KMS-11 (cell line): ENCODE data around the gene PAK5.

Experiments used
- H2AFZ ChIP-seq: fragments of 200-600 bp; sonication (generic); 2 replicates; pipeline ENCODE4 v1.6.1; 2016; ENCODE audit warnings: antibody characterized with exemption, mixed run types, low read depth
- H3K27ac ChIP-seq: fragments of 200-600 bp; sonication (generic); 2 replicates; pipeline ENCODE4 v1.6.1; 2016; ENCODE audit warnings: mild to moderate bottlenecking, mixed run types
- H3K27me3 ChIP-seq: fragments of 200-600 bp; sonication (generic); 2 replicates; pipeline ENCODE4 v1.6.1; 2017; ENCODE audit warnings: mild to moderate bottlenecking, low read depth, mixed run types, moderate library complexity; ENCODE audit not compliant: insufficient read depth
- H3K36me3 ChIP-seq: fragments of 200-600 bp; sonication (generic); 2 replicates; pipeline ENCODE4 v1.6.1; 2017; ENCODE audit warnings: mild to moderate bottlenecking, mixed run types; ENCODE audit not compliant: insufficient read depth
- H3K4me1 ChIP-seq: fragments of 200-600 bp; sonication (generic); 2 replicates; pipeline ENCODE4 v1.6.1; 2016; ENCODE audit warnings: mild to moderate bottlenecking, low read depth, mixed run types; ENCODE audit not compliant: poor library complexity, severe bottlenecking
- H3K4me2 ChIP-seq: fragments of 200-600 bp; sonication (generic); 2 replicates; pipeline ENCODE4 v1.7.0; 2016; ENCODE audit warnings: mild to moderate bottlenecking, mixed run types
- H3K4me3 ChIP-seq: fragments of 200-600 bp; sonication (generic); IDR thresholded peaks from 2 replicates; pipeline ENCODE4 v1.6.1; 2017; ENCODE audit warnings: low read depth, low read length, mixed read lengths; ENCODE audit not compliant: insufficient read depth
- H3K79me2 ChIP-seq: fragments of 200-600 bp; sonication (generic); 2 replicates; pipeline ENCODE4 v1.6.1; 2016; ENCODE audit warnings: low read depth, mixed run types; ENCODE audit not compliant: insufficient read depth
- H3K9ac ChIP-seq: fragments of 200-600 bp; sonication (generic); 2 replicates; pipeline ENCODE4 v1.6.1; 2016; ENCODE audit warnings: mild to moderate bottlenecking, mixed run types
- H4K20me1 ChIP-seq: fragments of 200-600 bp; sonication (generic); 2 replicates; pipeline ENCODE4 v1.6.1; 2016; ENCODE audit warnings: mild to moderate bottlenecking, mixed run types; ENCODE audit not compliant: insufficient read depth
- TF ChIP-seq, protein P1 (sequence below): fragments of 200-600 bp; sonication (generic); conservative IDR thresholded peaks from 2 replicates; pipeline ENCODE4 v1.6.1; 2017; ENCODE audit warnings: low read depth, mild to moderate bottlenecking, antibody characterized with exemption, low read length, moderate library complexity, mixed read lengths

PAK5 gene

DNA sequence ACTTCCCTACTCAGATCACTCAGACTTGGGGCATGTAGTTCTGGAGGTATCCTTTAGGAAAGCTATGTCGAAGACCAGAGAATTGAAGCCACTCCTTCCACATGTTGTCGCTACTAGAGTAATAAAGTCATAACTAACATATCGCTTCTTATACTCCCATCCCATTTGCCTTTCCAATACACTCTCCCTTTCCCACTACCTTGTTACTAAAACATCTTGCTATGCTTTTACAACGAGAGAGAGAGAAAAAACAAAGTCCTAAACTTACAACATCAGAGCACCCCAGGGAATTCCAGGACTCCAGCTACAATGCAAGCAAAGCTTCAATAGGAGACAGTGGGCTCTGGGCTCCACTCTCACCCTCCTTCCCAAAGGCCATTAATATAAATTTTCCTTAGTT is 329.6 kb downstream of the PAK5 start:
- TF ChIP-seq, protein P1, sequence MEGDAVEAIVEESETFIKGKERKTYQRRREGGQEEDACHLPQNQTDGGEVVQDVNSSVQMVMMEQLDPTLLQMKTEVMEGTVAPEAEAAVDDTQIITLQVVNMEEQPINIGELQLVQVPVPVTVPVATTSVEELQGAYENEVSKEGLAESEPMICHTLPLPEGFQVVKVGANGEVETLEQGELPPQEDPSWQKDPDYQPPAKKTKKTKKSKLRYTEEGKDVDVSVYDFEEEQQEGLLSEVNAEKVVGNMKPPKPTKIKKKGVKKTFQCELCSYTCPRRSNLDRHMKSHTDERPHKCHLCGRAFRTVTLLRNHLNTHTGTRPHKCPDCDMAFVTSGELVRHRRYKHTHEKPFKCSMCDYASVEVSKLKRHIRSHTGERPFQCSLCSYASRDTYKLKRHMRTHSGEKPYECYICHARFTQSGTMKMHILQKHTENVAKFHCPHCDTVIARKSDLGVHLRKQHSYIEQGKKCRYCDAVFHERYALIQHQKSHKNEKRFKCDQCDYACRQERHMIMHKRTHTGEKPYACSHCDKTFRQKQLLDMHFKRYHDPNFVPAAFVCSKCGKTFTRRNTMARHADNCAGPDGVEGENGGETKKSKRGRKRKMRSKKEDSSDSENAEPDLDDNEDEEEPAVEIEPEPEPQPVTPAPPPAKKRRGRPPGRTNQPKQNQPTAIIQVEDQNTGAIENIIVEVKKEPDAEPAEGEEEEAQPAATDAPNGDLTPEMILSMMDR, result no peak
- H3K27me3 ChIP-seq, result no peaks in the 10 kb centered on the region

DNA sequence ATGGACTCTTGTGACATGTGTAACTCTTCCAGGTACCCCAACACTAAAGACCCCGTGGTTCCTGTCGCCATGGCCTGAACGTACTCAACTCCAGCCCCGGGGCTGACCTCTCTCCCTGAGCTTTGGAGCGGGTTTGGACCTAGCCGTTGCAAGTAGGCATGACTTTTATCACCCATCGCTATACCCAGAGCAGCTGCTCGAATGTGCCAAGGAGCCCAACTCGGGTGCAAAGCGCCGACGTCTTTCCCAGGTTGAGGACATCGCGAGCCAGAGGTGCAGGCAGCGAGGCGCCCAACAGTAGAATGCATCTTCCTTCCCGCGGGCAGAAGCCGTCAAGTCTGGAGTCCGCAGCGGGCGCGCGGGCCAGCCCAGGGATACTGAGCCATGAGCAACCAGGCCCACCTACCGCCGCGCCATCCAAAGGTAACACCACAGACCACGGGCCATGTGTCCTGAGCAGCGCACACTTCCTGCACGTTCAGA is 330.1 kb downstream of the PAK5 start:
- no peak overlapping the region for H3K9ac ChIP-seq
- H3K4me3 ChIP-seq, result no peak overlapping the region
- H3K4me1 ChIP-seq, result peaks cover 40% of the 10 kb centered on the region
- no peak overlapping the region for H2AFZ ChIP-seq
- H3K27ac ChIP-seq, result no peak overlapping the region
- TF ChIP-seq, protein P1, result no peak
- no peaks in the 10 kb centered on the region for H3K27me3 ChIP-seq
- no peak overlapping the region for H3K4me2 ChIP-seq
- H4K20me1 ChIP-seq, result no peaks in the 10 kb centered on the region
- H3K79me2 ChIP-seq, result no peaks in the 10 kb centered on the region
- H3K36me3 ChIP-seq, result no peaks in the 10 kb centered on the region

More for the DNA sequence above, 329.6 kb downstream of the PAK5 start:
- no peak overlapping the region for H3K4me2 ChIP-seq
- H3K27ac ChIP-seq, result no peak overlapping the region
- H4K20me1 ChIP-seq, result no peaks in the 10 kb centered on the region
- H3K4me3 ChIP-seq, result no peak overlapping the region
- no peak overlapping the region for H2AFZ ChIP-seq
- H3K79me2 ChIP-seq, result no peaks in the 10 kb centered on the region
- no peaks in the 10 kb centered on the region for H3K36me3 ChIP-seq
- no peak overlapping the region for H3K9ac ChIP-seq
- peaks cover 40% of the 10 kb centered on the region for H3K4me1 ChIP-seq

DNA sequence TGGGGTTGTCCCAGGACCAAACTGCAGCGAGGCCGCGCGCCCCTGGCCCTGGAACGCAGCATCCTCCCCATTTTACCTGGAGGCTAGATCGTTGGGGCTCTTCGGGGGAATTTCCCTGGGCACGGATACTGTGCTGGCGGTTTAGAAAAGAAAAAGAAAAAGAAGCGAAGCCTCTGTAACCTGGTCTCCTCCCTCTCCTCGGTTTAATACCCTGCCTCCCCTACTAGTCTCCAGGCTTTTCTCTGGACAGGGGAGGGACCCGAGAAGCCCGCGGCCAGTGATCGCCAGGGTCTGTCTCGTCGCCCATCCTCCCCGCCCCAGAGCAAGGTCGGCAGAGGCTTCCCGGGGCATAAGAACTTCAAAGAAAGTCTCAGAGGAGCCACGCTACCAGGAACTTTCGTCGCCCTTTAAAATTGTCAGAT is 330.6 kb downstream of the PAK5 start:
- Histone ChIP-seq H3K4me3 (no peak overlapping the region), H3K9ac (no peak overlapping the region), H3K27ac (no peak overlapping the region), H3K27me3 (no peaks in the 10 kb centered on the region), H2AFZ (no peak overlapping the region), H3K4me1 (peaks cover 40% of the 10 kb centered on the region), H3K36me3 (no peaks in the 10 kb centered on the region), H4K20me1 (no peaks in the 10 kb centered on the region), H3K4me2 (no peak overlapping the region), H3K79me2 (no peaks in the 10 kb centered on the region)
- TF ChIP-seq, protein P1, result no peak

DNA sequence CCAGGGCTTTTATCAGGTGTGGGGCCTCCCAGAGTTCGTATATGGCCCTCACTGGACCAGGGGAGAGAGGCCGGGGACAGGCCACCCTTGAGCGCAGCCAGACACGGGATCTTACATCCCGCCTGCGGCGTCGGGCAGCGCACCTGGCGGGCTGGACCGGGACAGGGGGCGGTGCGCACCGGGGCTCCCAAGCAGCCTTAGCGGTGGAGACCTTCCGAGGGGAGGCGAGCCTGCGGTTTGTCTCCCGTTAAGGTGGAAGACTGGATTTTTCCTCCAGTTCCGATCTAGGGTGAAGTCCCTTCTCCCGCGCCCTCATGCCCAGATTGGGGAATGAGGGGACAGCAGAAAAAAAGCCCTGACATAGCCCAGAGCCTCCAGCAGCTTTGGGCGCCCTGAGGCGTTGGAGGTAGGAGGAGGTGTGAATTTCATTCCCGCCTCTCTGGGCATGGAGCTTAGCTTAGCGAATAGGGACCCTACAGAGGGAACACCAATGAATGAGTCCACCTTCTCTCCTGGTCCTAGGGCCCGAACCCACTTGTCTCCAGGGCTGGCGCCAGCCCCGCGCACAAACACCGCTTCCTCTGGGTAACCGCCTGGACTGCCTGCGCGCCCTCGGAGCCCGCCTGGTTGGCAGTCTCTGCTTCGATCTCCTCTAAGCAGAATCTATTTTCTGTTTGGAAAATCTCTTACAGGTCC is 331.2 kb downstream of the PAK5 start:
- Histone ChIP-seq H3K79me2 (no peaks in the 10 kb centered on the region), H3K4me1 (peaks cover 34% of the 10 kb centered on the region), H3K27me3 (no peaks in the 10 kb centered on the region)

More for the DNA sequence above, 331.2 kb downstream of the PAK5 start:
- H3K36me3 ChIP-seq, result no peaks in the 10 kb centered on the region
- H3K27ac ChIP-seq, result no peak overlapping the region
- H4K20me1 ChIP-seq, result no peaks in the 10 kb centered on the region
- no peak overlapping the region for H3K9ac ChIP-seq
- H2AFZ ChIP-seq, result no peak overlapping the region
- H3K4me2 ChIP-seq, result no peak overlapping the region
- TF ChIP-seq, protein P1, result no peak
- no peak overlapping the region for H3K4me3 ChIP-seq
